Neural progenitor cell (in vitro differentiated cells): ENCODE data around the gene NAT14.

Source experiments
- EZH2 ChIP-seq: fragments of 200-600 bp; sonication (generic); IDR thresholded peaks from 2 replicates; pipeline ENCODE4 v1.6.1; 2017; ENCODE audit warnings: antibody characterized with exemption, mild to moderate bottlenecking, moderate library complexity
- EZH2phosphoT487 ChIP-seq: fragments of 200-600 bp; sonication (generic); IDR thresholded peaks from 2 replicates; pipeline ENCODE4 v1.6.1; 2017; ENCODE audit warnings: antibody characterized with exemption
- TF ChIP-seq, protein P1 (sequence below): fragments of 200-600 bp; sonication (generic); IDR thresholded peaks from 2 replicates; pipeline ENCODE4 v1.5.1; 2017; ENCODE audit warnings: antibody characterized with exemption, mild to moderate bottlenecking

GRCh38 chr19:55489711-55490477 lies 4.9 kb downstream of the NAT14 start:
- TF ChIP-seq, protein P1, sequence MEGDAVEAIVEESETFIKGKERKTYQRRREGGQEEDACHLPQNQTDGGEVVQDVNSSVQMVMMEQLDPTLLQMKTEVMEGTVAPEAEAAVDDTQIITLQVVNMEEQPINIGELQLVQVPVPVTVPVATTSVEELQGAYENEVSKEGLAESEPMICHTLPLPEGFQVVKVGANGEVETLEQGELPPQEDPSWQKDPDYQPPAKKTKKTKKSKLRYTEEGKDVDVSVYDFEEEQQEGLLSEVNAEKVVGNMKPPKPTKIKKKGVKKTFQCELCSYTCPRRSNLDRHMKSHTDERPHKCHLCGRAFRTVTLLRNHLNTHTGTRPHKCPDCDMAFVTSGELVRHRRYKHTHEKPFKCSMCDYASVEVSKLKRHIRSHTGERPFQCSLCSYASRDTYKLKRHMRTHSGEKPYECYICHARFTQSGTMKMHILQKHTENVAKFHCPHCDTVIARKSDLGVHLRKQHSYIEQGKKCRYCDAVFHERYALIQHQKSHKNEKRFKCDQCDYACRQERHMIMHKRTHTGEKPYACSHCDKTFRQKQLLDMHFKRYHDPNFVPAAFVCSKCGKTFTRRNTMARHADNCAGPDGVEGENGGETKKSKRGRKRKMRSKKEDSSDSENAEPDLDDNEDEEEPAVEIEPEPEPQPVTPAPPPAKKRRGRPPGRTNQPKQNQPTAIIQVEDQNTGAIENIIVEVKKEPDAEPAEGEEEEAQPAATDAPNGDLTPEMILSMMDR, result no peak
- no peak for TF ChIP-seq EZH2phosphoT487
- no peak for TF ChIP-seq EZH2
